Measurements from ENCODE around the gene COPS7A. TPM values are rescaled to one million over a fixed set of nuclear protein-coding genes. Genes with fewer than 3 reads are reported as not detected.

Gene COPS7A
- total RNA-seq, 1 donor from 2014 or later, result 35.4 TPM

DNA sequence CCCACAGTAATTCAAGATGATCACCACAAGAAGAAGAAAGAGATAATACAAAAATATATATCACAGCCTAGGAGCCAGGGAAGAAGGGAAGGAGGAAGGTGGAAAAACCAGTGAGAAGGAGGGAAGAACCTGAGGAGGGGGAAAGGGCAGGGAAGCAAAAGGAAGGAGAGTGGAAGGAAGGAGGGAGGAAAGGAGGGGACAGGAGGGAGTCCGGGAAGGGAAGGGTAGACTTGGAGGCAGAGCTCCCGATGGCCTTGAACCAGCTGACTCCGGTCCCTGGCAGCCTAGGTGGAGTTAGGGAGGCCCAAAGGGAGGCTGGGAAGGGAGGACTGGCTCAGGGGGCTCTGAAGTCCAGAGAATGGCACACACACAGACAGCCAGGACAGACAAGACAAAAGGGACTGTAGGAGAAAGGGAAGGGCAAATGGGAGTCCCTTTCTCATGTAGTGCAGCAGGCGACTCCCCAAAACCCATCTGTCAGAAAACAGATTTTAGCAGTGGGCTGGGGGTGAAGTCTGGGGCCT lies 30.0 kb upstream of the COPS7A start:
- H3K4me3 ChIP-seq, result no peak overlapping the region
- H3K27ac ChIP-seq, result no peak overlapping the region
- no peak for DNase-seq (ENCODE audit: extremely low spot score in 2 of 2)
- no peaks in the 10 kb centered on the region for H3K36me3 ChIP-seq
- H3K9me3 ChIP-seq, result no peaks in the 10 kb centered on the region
- peaks cover 12% of the 10 kb centered on the region for H3K4me1 ChIP-seq
- TF ChIP-seq, protein P1, sequence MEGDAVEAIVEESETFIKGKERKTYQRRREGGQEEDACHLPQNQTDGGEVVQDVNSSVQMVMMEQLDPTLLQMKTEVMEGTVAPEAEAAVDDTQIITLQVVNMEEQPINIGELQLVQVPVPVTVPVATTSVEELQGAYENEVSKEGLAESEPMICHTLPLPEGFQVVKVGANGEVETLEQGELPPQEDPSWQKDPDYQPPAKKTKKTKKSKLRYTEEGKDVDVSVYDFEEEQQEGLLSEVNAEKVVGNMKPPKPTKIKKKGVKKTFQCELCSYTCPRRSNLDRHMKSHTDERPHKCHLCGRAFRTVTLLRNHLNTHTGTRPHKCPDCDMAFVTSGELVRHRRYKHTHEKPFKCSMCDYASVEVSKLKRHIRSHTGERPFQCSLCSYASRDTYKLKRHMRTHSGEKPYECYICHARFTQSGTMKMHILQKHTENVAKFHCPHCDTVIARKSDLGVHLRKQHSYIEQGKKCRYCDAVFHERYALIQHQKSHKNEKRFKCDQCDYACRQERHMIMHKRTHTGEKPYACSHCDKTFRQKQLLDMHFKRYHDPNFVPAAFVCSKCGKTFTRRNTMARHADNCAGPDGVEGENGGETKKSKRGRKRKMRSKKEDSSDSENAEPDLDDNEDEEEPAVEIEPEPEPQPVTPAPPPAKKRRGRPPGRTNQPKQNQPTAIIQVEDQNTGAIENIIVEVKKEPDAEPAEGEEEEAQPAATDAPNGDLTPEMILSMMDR (IDR thresholded peaks at IDR 0.05), result no peak
- TF ChIP-seq POLR2A (IDR thresholded peaks at IDR 0.05) (no peak), POLR2AphosphoS5 (IDR thresholded peaks at IDR 0.05; ENCODE audit: insufficient read depth in 1 of 2, low read depth in 1 of 2) (no peak)
- no peaks in the 10 kb centered on the region for H3K27me3 ChIP-seq
- intact Hi-C loops (cut with DNase I), result no loop called here

DNA sequence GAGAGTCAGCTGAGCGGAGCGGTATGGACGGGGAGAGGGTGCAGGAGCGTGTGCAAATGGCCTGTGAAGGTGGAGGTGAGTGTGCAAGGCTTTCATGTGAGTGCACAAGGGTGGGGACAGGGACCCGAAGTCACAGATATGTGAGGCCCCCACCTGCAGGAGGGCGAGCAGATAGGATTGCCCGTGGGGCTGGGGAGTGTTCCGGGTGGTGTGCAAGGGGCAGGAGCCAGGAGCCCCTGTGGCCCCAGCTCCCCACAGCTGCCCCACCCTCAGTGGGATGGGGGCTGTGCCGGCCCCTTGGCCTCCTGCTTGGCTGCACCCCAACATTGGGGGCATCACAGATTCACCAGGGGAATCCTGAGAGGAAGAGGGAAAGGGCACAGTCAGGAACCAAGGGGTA lies 29.1 kb upstream of the COPS7A start:
- H3K9me3 ChIP-seq, result no peaks in the 10 kb centered on the region
- intact Hi-C loops (cut with DNase I), result no loop called here
- no peaks in the 10 kb centered on the region for H3K27me3 ChIP-seq
- H3K4me1 ChIP-seq, result peaks cover 18% of the 10 kb centered on the region
- TF ChIP-seq POLR2A (IDR thresholded peaks at IDR 0.05), result no peak
- TF ChIP-seq, protein P1 (IDR thresholded peaks at IDR 0.05), result no peak
- no peak for TF ChIP-seq POLR2AphosphoS5 (IDR thresholded peaks at IDR 0.05; ENCODE audit: insufficient read depth in 1 of 2, low read depth in 1 of 2)
- DNase-seq (ENCODE audit: extremely low spot score in 2 of 2), result no peak
- H3K4me3 ChIP-seq, result no peak overlapping the region
- H3K27ac ChIP-seq, result no peak overlapping the region
- H3K36me3 ChIP-seq, result no peaks in the 10 kb centered on the region

DNA sequence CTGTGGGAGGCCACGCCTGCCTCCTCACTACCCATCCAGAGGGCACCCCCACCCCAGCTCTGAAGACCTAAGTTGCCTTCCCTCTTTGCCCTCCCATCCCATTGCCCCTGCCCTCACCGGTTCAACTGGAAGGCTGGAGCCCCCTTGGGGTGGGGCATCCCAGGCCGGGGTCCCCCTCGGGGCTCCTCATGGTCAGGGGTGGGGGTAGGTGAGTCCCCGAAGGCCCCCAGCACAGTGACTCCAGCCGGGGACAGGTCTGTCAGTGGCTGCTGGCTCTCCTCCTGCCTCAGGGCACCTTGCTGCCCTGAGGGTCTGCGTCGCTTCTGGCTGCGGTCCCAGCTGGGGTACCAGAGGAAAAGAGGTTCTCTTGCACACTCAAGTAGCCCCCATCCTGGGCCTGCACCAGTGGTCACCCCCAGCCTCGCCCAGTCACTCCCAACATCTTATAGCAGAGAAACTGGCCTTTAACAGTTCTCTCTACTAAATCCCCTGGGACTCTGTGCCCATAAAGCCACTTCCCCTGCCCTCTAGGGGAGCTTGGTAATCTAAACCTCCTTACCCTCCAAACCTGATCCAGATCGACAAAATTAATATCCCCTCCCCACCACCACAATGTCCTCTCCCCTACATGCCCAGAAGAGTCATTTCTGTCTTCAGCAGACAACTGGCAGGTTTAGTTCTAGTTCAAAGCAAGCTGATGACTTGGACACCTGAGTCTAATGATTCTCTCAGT lies 28.4 kb upstream of the COPS7A start:
- Histone ChIP-seq H3K27ac (no peak overlapping the region), H3K9me3 (no peaks in the 10 kb centered on the region), H3K4me1 (peaks cover 18% of the 10 kb centered on the region), H3K4me3 (no peak overlapping the region), H3K27me3 (no peaks in the 10 kb centered on the region), H3K36me3 (no peaks in the 10 kb centered on the region)
- intact Hi-C loops (cut with DNase I), result no loop called here
- TF ChIP-seq POLR2A (IDR thresholded peaks at IDR 0.05) (no peak), POLR2AphosphoS5 (IDR thresholded peaks at IDR 0.05; ENCODE audit: insufficient read depth in 1 of 2, low read depth in 1 of 2) (no peak)
- TF ChIP-seq, protein P1 (IDR thresholded peaks at IDR 0.05), result no peak
- DNase-seq (ENCODE audit: extremely low spot score in 2 of 2), result no peak

DNA sequence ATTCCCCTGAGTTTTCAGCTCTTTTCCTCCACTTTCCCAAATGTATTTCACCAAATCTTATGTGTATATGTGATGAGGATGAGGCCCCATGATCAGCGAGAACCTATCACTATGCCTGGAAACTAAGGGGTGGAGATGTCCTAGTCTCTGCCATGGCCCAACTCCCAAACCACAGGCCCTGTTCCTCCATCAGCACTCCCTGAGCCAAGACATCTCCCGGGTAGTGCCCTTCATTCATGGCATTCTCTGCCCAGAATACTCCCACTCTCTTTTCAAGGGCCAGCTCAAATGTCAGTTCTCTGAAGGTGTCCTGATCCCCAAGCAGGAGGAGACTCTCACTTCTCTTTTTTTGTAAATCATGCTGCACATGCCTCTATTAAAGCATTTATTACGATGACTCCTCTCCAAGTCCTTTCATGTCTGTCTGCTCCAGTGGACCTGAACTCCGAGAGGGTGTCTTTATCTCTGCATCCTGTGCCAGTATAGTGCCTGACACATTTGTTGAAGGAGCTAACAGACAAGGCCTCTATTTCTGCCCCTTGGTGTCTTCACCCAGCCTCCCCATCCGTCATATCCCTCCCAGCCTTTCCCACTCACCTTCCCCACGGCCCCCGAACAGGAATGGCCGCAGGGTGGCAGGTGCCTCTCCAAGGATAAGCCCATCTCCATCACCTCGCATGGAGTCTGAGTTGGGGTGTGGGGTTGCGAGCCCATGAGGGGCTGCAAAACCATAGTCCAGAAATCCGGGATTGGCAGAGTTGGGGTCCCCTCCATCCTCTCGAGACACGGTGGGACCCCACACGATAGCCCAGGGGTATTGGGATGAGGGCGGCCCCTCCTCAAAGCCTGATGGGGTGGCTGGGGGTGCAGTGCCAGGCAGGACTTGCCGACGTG lies 26.9 kb upstream of the COPS7A start:
- no peak for TF ChIP-seq POLR2A (IDR thresholded peaks at IDR 0.05)
- no peak for TF ChIP-seq POLR2AphosphoS5 (IDR thresholded peaks at IDR 0.05; ENCODE audit: insufficient read depth in 1 of 2, low read depth in 1 of 2)
- TF ChIP-seq, protein P1 (IDR thresholded peaks at IDR 0.05), result no peak
- Histone ChIP-seq H3K27ac (no peak overlapping the region), H3K27me3 (no peaks in the 10 kb centered on the region), H3K36me3 (no peaks in the 10 kb centered on the region), H3K4me1 (peaks cover 13% of the 10 kb centered on the region), H3K9me3 (no peaks in the 10 kb centered on the region), H3K4me3 (no peak overlapping the region)
- no peak for DNase-seq (ENCODE audit: extremely low spot score in 2 of 2)
- intact Hi-C loops (cut with DNase I), result no loop called here
